ENCODE data around the gene MS4A15. TPM values are rescaled to one million over a fixed set of nuclear protein-coding genes. Genes with fewer than 3 reads are reported as not detected.
"Not testable (repeated sequence)": the region's sequence is repeated elsewhere in the genome, so short reads cannot be mapped to it uniquely, and the experiment has no call there.

MS4A15 gene
- total RNA-seq: not detected
- long read RNA-seq: 0 reads

- intact Hi-C loops (cut with DNase I): no loop called here
- ATAC-seq (no peak), DNase-seq (no peak)
Measured at GRCh38 chr11:60756307-60757032, at the start of gene MS4A15. Gene MS4A15, plus strand, starts transcription at chr11:60756867. Its CDS starts 6,867 bp downstream, at chr11:60763734.

- intact Hi-C loops (cut with DNase I): no loop called here
- no peak for ATAC-seq
- DNase-seq: no peak
Measured at GRCh38 chr11:60706931-60707330, 49.7 kb upstream of the MS4A15 start.

- ATAC-seq (no peak), DNase-seq (no peak)
- intact Hi-C loops (cut with DNase I): no loop called here
Measured at GRCh38 chr11:60710482-60710881, 46.2 kb upstream of the MS4A15 start.

- DNase-seq (no peak), ATAC-seq (no peak)
- intact Hi-C loops (cut with DNase I): no loop called here
Measured at GRCh38 chr11:60711276-60711675, 45.4 kb upstream of the MS4A15 start.

- ATAC-seq; DNase-seq; intact Hi-C loops (cut with DNase I): not testable (repeated sequence)
Measured at GRCh38 chr11:60713423-60713822, 43.2 kb upstream of the MS4A15 start.

- intact Hi-C loops (cut with DNase I): no loop called here
- DNase-seq (no peak), ATAC-seq (no peak)
Measured at GRCh38 chr11:60717956-60718355, 38.7 kb upstream of the MS4A15 start.

GRCh38 chr11:60718524-60719316, 37.9 kb upstream of the MS4A15 start:
- no peak for ATAC-seq

GRCh38 chr11:60719391-60719790, 37.3 kb upstream of the MS4A15 start:
- DNase-seq (no peak), ATAC-seq (no peak)
- intact Hi-C loops (cut with DNase I): no loop called here

More at GRCh38 chr11:60718524-60719316, 37.9 kb upstream of the MS4A15 start:
- intact Hi-C loops (cut with DNase I): no loop called here
- DNase-seq: no peak

GRCh38 chr11:60720460-60720859, 36.2 kb upstream of the MS4A15 start:
- intact Hi-C loops (cut with DNase I): no loop called here
- no peak for DNase-seq
- ATAC-seq: no peak

- no peak for DNase-seq
- intact Hi-C loops (cut with DNase I): no loop called here
- ATAC-seq: no peak
Measured at GRCh38 chr11:60724420-60724819, 32.2 kb upstream of the MS4A15 start, which contains the start of gene MS4A18. Gene MS4A18, plus strand, starts transcription at chr11:60724720.

- intact Hi-C loops (cut with DNase I): no loop called here
- ATAC-seq: no peak
- DNase-seq: no peak
Measured at GRCh38 chr11:60725592-60725991, 31.1 kb upstream of the MS4A15 start.

GRCh38 chr11:60731586-60731985, 25.1 kb upstream of the MS4A15 start:
- intact Hi-C loops (cut with DNase I): no loop called here
- ATAC-seq (no peak), DNase-seq (no peak)

- DNase-seq: no peak
- intact Hi-C loops (cut with DNase I): no loop called here
- no peak for ATAC-seq
Measured at GRCh38 chr11:60734279-60734678, 22.4 kb upstream of the MS4A15 start.

GRCh38 chr11:60739114-60739513, 17.6 kb upstream of the MS4A15 start:
- DNase-seq (no peak), ATAC-seq (no peak)
- intact Hi-C loops (cut with DNase I): no loop called here

- intact Hi-C loops (cut with DNase I): no loop called here
- DNase-seq (no peak), ATAC-seq (no peak)
Measured at GRCh38 chr11:60740573-60740972, 16.1 kb upstream of the MS4A15 start.

- ATAC-seq (no peak), DNase-seq (no peak)
- intact Hi-C loops (cut with DNase I): no loop called here
Measured at GRCh38 chr11:60741421-60741820, 15.2 kb upstream of the MS4A15 start.

- DNase-seq (no peak), ATAC-seq (no peak)
- intact Hi-C loops (cut with DNase I): no loop called here
Measured at GRCh38 chr11:60743058-60743457, 13.6 kb upstream of the MS4A15 start.

GRCh38 chr11:60744114-60744513, 12.6 kb upstream of the MS4A15 start:
- ATAC-seq: no peak
- DNase-seq: no peak

GRCh38 chr11:60747359-60747873, 9.3 kb upstream of the MS4A15 start:
- ATAC-seq (no peak), DNase-seq (no peak)
- intact Hi-C loops (cut with DNase I): no loop called here

More at GRCh38 chr11:60744114-60744513, 12.6 kb upstream of the MS4A15 start:
- intact Hi-C loops (cut with DNase I): no loop called here

GRCh38 chr11:60748225-60748624, 8.4 kb upstream of the MS4A15 start:
- DNase-seq (no peak), ATAC-seq (no peak)
- intact Hi-C loops (cut with DNase I): no loop called here

Data from left cardiac atrium (tissue), 4 donors.